Liver (tissue), 9 donors: ENCODE measurements around the gene CUX1. TPM values are rescaled to one million over a fixed set of nuclear protein-coding genes. Genes with fewer than 3 reads are reported as not detected.

ENCODE experiments used
- DNase-seq: peaks from one replicate; pipeline ENCODE4 v3.0.0-alpha.2; 2017; ENCODE audit warnings: low spot score
- H3K27ac ChIP-seq, 2 donors: one replicate each; pipeline ENCODE4 v1.7.0; 2013; ENCODE audit warnings: inconsistent platforms in 2 of 2, low read length in 2 of 2, control low read depth in 1 of 2, low read depth in 1 of 2, mild to moderate bottlenecking in 1 of 2
- H3K27me3 ChIP-seq, 4 donors: one replicate each; pipeline versions ENCODE4 v1.6.1 to v1.7.0; 2013; ENCODE audit warnings: low read length in 3 of 4, inconsistent platforms in 1 of 4, mild to moderate bottlenecking in 1 of 4, moderate library complexity in 1 of 4; ENCODE audit not compliant: control insufficient read depth in 4 of 4, insufficient read depth in 4 of 4
- H3K36me3 ChIP-seq, 4 donors: one replicate each; pipeline versions ENCODE4 v1.6.1 to v1.7.0; 2013; ENCODE audit warnings: low read length in 3 of 4, mild to moderate bottlenecking in 3 of 4, low read depth in 1 of 4, moderate library complexity in 1 of 4; ENCODE audit not compliant: control insufficient read depth in 4 of 4, insufficient read depth in 3 of 4
- H3K4me1 ChIP-seq, 4 donors: one replicate each; pipeline versions ENCODE4 v1.6.1 to v1.7.0; 2013; ENCODE audit warnings: low read length in 3 of 4, mild to moderate bottlenecking in 3 of 4, moderate library complexity in 1 of 4; ENCODE audit not compliant: control insufficient read depth in 4 of 4, insufficient read depth in 4 of 4
- H3K4me3 ChIP-seq, 3 donors: one replicate each; pipeline versions ENCODE4 v1.6.1 to v1.7.0; 2013; ENCODE audit warnings: low read length in 3 of 3, control low read depth in 1 of 3, low read depth in 1 of 3, mild to moderate bottlenecking in 1 of 3
- H3K9ac ChIP-seq, 2 donors: one replicate each; pipeline ENCODE4 v1.7.0; 2013; ENCODE audit warnings: low read length in 2 of 2, mild to moderate bottlenecking in 2 of 2, moderate library complexity in 2 of 2, control low read depth in 1 of 2, low read depth in 1 of 2
- H3K9me3 ChIP-seq, 4 donors: one replicate each; pipeline versions ENCODE4 v1.6.1 to v1.7.0; 2013; ENCODE audit warnings: low read length in 3 of 4; ENCODE audit not compliant: control insufficient read depth in 4 of 4
- ATF3 ChIP-seq: IDR thresholded peaks from 2 replicates; pipeline ENCODE4 v1.6.1; 2016; ENCODE audit warnings: antibody characterized with exemption
- CTCF ChIP-seq: fragments of 150-350 bp; IDR thresholded peaks from 2 replicates; pipeline ENCODE4 v1.5.1; 2017; ENCODE audit warnings: improper control_type of control experiment, low read depth, low read length; ENCODE audit not compliant: missing input control
- EGR1 ChIP-seq, 2 donors: IDR thresholded peaks; 2 replicates each; pipeline ENCODE4 v1.6.1; 2016 to 2018; ENCODE audit warnings: antibody characterized with exemption in 2 of 2, low read depth in 2 of 2
- FOXA1 ChIP-seq: IDR thresholded peaks from 2 replicates; pipeline ENCODE4 v1.6.1; 2016; ENCODE audit warnings: antibody characterized with exemption
- FOXA2 ChIP-seq: IDR thresholded peaks from 2 replicates; pipeline ENCODE4 v1.6.1; 2016; ENCODE audit warnings: antibody characterized with exemption
- GABPA ChIP-seq, 2 donors: IDR thresholded peaks in 1 of 2; conservative IDR thresholded peaks in 1 of 2; 2 replicates each; pipeline ENCODE4 v1.6.1; 2016; ENCODE audit warnings: antibody characterized with exemption in 2 of 2, mild to moderate bottlenecking in 1 of 2, moderate library complexity in 1 of 2
- HNF4A ChIP-seq, 2 donors: conservative IDR thresholded peaks; 2 replicates each; pipeline ENCODE4 v1.6.1; 2016; ENCODE audit warnings: antibody characterized with exemption in 2 of 2, mild to moderate bottlenecking in 2 of 2
- HNF4G ChIP-seq: IDR thresholded peaks from 2 replicates; pipeline ENCODE4 v1.6.1; 2016; ENCODE audit warnings: antibody characterized with exemption
- JUND ChIP-seq, 2 donors: IDR thresholded peaks; 2 replicates each; pipeline ENCODE4 v1.6.1; 2016; ENCODE audit warnings: antibody characterized with exemption in 2 of 2
- MAX ChIP-seq: IDR thresholded peaks from 2 replicates; pipeline ENCODE4 v1.6.1; 2016; ENCODE audit warnings: antibody characterized with exemption
- NR2F2 ChIP-seq: IDR thresholded peaks from 2 replicates; pipeline ENCODE4 v1.6.1; 2016; ENCODE audit warnings: antibody characterized with exemption
- RAD21 ChIP-seq, 2 donors: IDR thresholded peaks; 2 replicates each; pipeline ENCODE4 v1.6.1; 2016; ENCODE audit warnings: antibody characterized with exemption in 2 of 2, mild to moderate bottlenecking in 2 of 2
- REST ChIP-seq: IDR thresholded peaks from 2 replicates; pipeline ENCODE4 v1.6.1; 2016; ENCODE audit warnings: antibody characterized with exemption, mild to moderate bottlenecking
- RXRA ChIP-seq, 2 donors: IDR thresholded peaks; 2 replicates each; pipeline ENCODE4 v1.6.1; 2017 to 2018; ENCODE audit warnings: antibody characterized with exemption in 2 of 2, mild to moderate bottlenecking in 1 of 2
- SP1 ChIP-seq: IDR thresholded peaks from 2 replicates; pipeline ENCODE4 v1.6.1; 2018; ENCODE audit warnings: antibody characterized with exemption, mild to moderate bottlenecking
- TAF1 ChIP-seq: conservative IDR thresholded peaks from 2 replicates; pipeline ENCODE4 v1.6.1; 2016; ENCODE audit warnings: antibody characterized with exemption, mild to moderate bottlenecking
- YY1 ChIP-seq: IDR thresholded peaks from 2 replicates; pipeline ENCODE4 v1.6.1; 2016; ENCODE audit warnings: antibody characterized with exemption, mild to moderate bottlenecking
- ZBTB33 ChIP-seq: IDR thresholded peaks from 2 replicates; pipeline ENCODE4 v1.6.1; 2016; ENCODE audit warnings: antibody characterized with exemption
- WGBS: extraction: QIAGEN DNeasy Blood & Tissue Kit; methylation state at CpG from one replicate; pipeline ENCODE4 v1.1.7; 2013; 5-methylcytosine and 5-hydroxymethylcytosine counted together
- polyA plus RNA-seq, 2 donors: library from polyadenylated mRNA; stranded (reverse) in 1 of 2; unstranded in 1 of 2; fragments of 200-250 nt in 1 of 2; fragments of >200 nt in 1 of 2; fragmentation: Nextera tagmentation in 1 of 2; extraction: Ambion mirVana in 1 of 2; gene quantifications; one replicate each; pipeline versions ENCODE4 v1.2.1 to v1.2.3, GENCODE V29; 2013 to 2015
- total RNA-seq, 2 donors: library from RNA; depleted of rRNA; stranded (reverse); fragments of >200 nt; gene quantifications; one replicate each; pipeline ENCODE4 v1.2.3, GENCODE V29; 2014
- donor health status: healthy.
- donor health status: healthy.
- donor health status: healthy.
- donor health status: healthy.
- donor health status: healthy.

Gene CUX1
- total and polyA plus RNA-seq, 4 donors, result 18.6 to 40.6 (median 21.4) TPM

- peaks cover 0 to 14% (median 4%) of the 10 kb centered on the region in 4 donors for H3K4me1 ChIP-seq
- no peaks in the 10 kb centered on the region for H3K27me3 ChIP-seq
- no peak for DNase-seq
- no peak overlapping the region for H3K9ac ChIP-seq
- no peaks in the 10 kb centered on the region for H3K36me3 ChIP-seq
- TF ChIP-seq REST, result no peak
- no peak for TF ChIP-seq MAX
- no peak for TF ChIP-seq TAF1
- TF ChIP-seq GABPA (IDR thresholded peaks at IDR 0.05 in 1 of 2, conservative IDR thresholded peaks at IDR 0.05 in 1 of 2), result no peak
- H3K9me3 ChIP-seq, result no peaks in the 10 kb centered on the region
- H3K4me3 ChIP-seq, result no peak overlapping the region
- 86% methylated on average over 9 of the region's 9 CpGs for WGBS
- no peak overlapping the region for H3K27ac ChIP-seq
These were observed 443.4 kb downstream of the CUX1 start for GRCh38 chr7:102260856-102261255.

GRCh38 chr7:102261451-102261850 lies 444.0 kb downstream of the CUX1 start:
- no peaks in the 10 kb centered on the region for H3K27me3 ChIP-seq
- 88% methylated on average over 9 of the region's 9 CpGs for WGBS
- DNase-seq, result no peak
- peaks cover 0 to 14% (median 4%) of the 10 kb centered on the region in 4 donors for H3K4me1 ChIP-seq
- no peaks in the 10 kb centered on the region for H3K36me3 ChIP-seq
- H3K9me3 ChIP-seq, result no peaks in the 10 kb centered on the region
- TF ChIP-seq CTCF (no peak), NR2F2 (no peak), HNF4G (no peak), FOXA2 (no peak), YY1 (no peak), MAX (no peak), SP1 (no peak), FOXA1 (no peak), RAD21 (IDR thresholded peaks at IDR 0.05) (no peak), ZBTB33 (no peak), REST (no peak), GABPA (IDR thresholded peaks at IDR 0.05 in 1 of 2, conservative IDR thresholded peaks at IDR 0.05 in 1 of 2) (no peak), EGR1 (IDR thresholded peaks at IDR 0.05; ENCODE audit: low read depth in 2 of 2) (no peak), JUND (IDR thresholded peaks at IDR 0.05) (no peak), HNF4A (conservative IDR thresholded peaks at IDR 0.05) (no peak), RXRA (IDR thresholded peaks at IDR 0.05) (no peak), ATF3 (no peak), TAF1 (no peak)
- no peak overlapping the region for H3K4me3 ChIP-seq
- no peak overlapping the region for H3K27ac ChIP-seq
- no peak overlapping the region for H3K9ac ChIP-seq
